SK-N-SH (cell line): ENCODE measurements around the gene RNMT.

Experiments used
- CHD2 ChIP-seq: fragments of 150-350 bp; IDR thresholded peaks from 2 replicates; pipeline ENCODE4 v1.6.1; 2018; ENCODE audit warnings: low read length; ENCODE audit not compliant: partially characterized antibody
- EP300 ChIP-seq, 2 experiments: IDR thresholded peaks; 2 replicates each; pipeline versions ENCODE4 v1.4.0 to v1.6.1; 2012; ENCODE audit warnings: borderline replicate concordance in 1 of 2, low read depth in 1 of 2, low read length in 1 of 2
- FOXM1 ChIP-seq: IDR thresholded peaks from 2 replicates; pipeline ENCODE4 v1.4.0; 2012; ENCODE audit warnings: low read depth, mild to moderate bottlenecking
- POLR2AphosphoS5 ChIP-seq: IDR thresholded peaks from 2 replicates; pipeline ENCODE4 v1.6.1; 2012; ENCODE audit warnings: low read depth, low read length
- REST ChIP-seq: IDR thresholded peaks from 2 replicates; pipeline ENCODE4 v1.6.1; 2012; ENCODE audit warnings: mild to moderate bottlenecking, low read depth, low read length, moderate library complexity
- TF ChIP-seq, protein P1 (sequence below): fragments of 200-600 bp; sonication (generic); IDR thresholded peaks from 2 replicates; pipeline ENCODE4 v1.6.1; 2017; ENCODE audit warnings: antibody characterized with exemption, mild to moderate bottlenecking, moderate library complexity
- TF ChIP-seq, protein P2 (sequence below): IDR thresholded peaks from 2 replicates; pipeline ENCODE4 v1.4.0; 2012; ENCODE audit warnings: low read depth, borderline replicate concordance

GRCh38 chr18:13730481-13730880, 4.0 kb downstream of the RNMT start:
- no peak for TF ChIP-seq CHD2
- TF ChIP-seq, protein P1, sequence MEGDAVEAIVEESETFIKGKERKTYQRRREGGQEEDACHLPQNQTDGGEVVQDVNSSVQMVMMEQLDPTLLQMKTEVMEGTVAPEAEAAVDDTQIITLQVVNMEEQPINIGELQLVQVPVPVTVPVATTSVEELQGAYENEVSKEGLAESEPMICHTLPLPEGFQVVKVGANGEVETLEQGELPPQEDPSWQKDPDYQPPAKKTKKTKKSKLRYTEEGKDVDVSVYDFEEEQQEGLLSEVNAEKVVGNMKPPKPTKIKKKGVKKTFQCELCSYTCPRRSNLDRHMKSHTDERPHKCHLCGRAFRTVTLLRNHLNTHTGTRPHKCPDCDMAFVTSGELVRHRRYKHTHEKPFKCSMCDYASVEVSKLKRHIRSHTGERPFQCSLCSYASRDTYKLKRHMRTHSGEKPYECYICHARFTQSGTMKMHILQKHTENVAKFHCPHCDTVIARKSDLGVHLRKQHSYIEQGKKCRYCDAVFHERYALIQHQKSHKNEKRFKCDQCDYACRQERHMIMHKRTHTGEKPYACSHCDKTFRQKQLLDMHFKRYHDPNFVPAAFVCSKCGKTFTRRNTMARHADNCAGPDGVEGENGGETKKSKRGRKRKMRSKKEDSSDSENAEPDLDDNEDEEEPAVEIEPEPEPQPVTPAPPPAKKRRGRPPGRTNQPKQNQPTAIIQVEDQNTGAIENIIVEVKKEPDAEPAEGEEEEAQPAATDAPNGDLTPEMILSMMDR = no peak
- TF ChIP-seq, protein P2, sequence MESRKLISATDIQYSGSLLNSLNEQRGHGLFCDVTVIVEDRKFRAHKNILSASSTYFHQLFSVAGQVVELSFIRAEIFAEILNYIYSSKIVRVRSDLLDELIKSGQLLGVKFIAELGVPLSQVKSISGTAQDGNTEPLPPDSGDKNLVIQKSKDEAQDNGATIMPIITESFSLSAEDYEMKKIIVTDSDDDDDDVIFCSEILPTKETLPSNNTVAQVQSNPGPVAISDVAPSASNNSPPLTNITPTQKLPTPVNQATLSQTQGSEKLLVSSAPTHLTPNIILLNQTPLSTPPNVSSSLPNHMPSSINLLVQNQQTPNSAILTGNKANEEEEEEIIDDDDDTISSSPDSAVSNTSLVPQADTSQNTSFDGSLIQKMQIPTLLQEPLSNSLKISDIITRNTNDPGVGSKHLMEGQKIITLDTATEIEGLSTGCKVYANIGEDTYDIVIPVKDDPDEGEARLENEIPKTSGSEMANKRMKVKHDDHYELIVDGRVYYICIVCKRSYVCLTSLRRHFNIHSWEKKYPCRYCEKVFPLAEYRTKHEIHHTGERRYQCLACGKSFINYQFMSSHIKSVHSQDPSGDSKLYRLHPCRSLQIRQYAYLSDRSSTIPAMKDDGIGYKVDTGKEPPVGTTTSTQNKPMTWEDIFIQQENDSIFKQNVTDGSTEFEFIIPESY = no peak
- TF ChIP-seq FOXM1 = no peak
- no peak for TF ChIP-seq POLR2AphosphoS5
- no peak for TF ChIP-seq REST
- TF ChIP-seq EP300 (IDR thresholded peaks at IDR 0.05; ENCODE audit: borderline replicate concordance in 1 of 2, low read depth in 1 of 2, low read length in 1 of 2) = no peak
